IMR-90 (cell line): ENCODE data around the gene CD84.

Experiments used
- CHD1 ChIP-seq: IDR thresholded peaks from 2 replicates; pipeline ENCODE4 v1.6.1; 2012; ENCODE audit warnings: low read depth, low read length, improper control_type of control experiment
- CTCF ChIP-seq: conservative IDR thresholded peaks from 2 replicates; pipeline ENCODE4 v1.5.1; 2012; ENCODE audit warnings: mild to moderate bottlenecking, low read depth, low read length, improper control_type of control experiment
- MXI1 ChIP-seq: IDR thresholded peaks from 2 replicates; pipeline ENCODE4 v1.6.1; 2012; ENCODE audit warnings: low read depth, mild to moderate bottlenecking, low read length, moderate library complexity, borderline replicate concordance
- NFE2L2 ChIP-seq: fragments of 150-350 bp; IDR thresholded peaks from 2 replicates; pipeline ENCODE4 v1.6.1; 2016; ENCODE audit warnings: low read depth, mild to moderate bottlenecking, low read length
- POLR2A ChIP-seq: IDR thresholded peaks from 2 replicates; pipeline ENCODE4 v1.6.1; 2012; ENCODE audit warnings: mild to moderate bottlenecking, low read depth, low read length
- RAD21 ChIP-seq: IDR thresholded peaks from 2 replicates; pipeline ENCODE4 v1.6.1; 2012; ENCODE audit warnings: low read length, improper control_type of control experiment
- RFX5 ChIP-seq: IDR thresholded peaks from 2 replicates; pipeline ENCODE4 v1.8.0; 2012; ENCODE audit warnings: low read depth, mild to moderate bottlenecking, low read length, moderate library complexity
- SMC3 ChIP-seq: fragments of 150-350 bp; IDR thresholded peaks from 2 replicates; pipeline ENCODE4 v1.6.1; 2016; ENCODE audit warnings: low read depth, mild to moderate bottlenecking, antibody characterized with exemption, low read length, moderate library complexity
- USF2 ChIP-seq: fragments of 150-350 bp; IDR thresholded peaks from 2 replicates; pipeline ENCODE4 v1.6.1; 2017; ENCODE audit warnings: mild to moderate bottlenecking, antibody characterized with exemption, low read length, low read depth

- TF ChIP-seq CTCF (no peak), NFE2L2 (no peak), RFX5 (no peak), POLR2A (no peak), USF2 (no peak), CHD1 (no peak), RAD21 (no peak), SMC3 (no peak), MXI1 (no peak)
These were observed 43.4 kb upstream of the CD84 start for GRCh38 chr1:160622501-160623226.
